ENCODE results near the gene KIF17. TPM values are rescaled to one million over a fixed set of nuclear protein-coding genes. Genes with fewer than 3 reads are reported as not detected.

KIF17 gene
- total and polyA plus RNA-seq, 2 of the 8 experiments (the other 6 are each of a cell fraction or from before 2014, with no cell fraction given): 6.9 to 10.4 TPM

DNA sequence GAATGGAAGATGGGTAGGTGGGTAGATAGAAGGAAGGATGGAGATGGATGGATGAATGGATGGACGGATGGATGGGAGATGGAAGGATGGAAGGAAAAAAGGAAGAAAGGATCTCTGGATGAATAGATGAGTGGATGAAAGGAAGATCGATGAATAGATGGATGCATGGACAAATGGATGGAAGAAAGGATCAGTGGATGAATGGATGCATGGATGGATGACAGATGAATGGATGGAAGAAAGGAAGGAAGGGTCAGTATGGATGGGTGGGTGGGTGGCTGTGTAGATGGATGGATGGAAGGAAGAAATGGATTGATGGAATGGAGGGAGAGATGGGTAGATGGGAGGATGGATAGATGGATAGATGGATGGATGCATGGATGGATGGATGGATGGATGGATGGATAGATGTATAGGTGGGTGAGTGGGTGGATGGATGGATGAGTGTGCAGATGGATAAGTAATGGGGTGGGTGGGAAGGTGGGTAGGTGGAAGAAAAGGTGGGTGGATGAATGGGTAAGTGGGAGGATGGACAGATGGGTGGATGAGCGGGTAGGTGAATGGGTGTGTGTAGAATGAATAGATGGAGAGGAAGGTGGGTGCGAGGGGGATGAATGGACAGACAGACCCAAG is 14.6 kb downstream of the KIF17 start (continued):
- TF ChIP-seq, protein P1, sequence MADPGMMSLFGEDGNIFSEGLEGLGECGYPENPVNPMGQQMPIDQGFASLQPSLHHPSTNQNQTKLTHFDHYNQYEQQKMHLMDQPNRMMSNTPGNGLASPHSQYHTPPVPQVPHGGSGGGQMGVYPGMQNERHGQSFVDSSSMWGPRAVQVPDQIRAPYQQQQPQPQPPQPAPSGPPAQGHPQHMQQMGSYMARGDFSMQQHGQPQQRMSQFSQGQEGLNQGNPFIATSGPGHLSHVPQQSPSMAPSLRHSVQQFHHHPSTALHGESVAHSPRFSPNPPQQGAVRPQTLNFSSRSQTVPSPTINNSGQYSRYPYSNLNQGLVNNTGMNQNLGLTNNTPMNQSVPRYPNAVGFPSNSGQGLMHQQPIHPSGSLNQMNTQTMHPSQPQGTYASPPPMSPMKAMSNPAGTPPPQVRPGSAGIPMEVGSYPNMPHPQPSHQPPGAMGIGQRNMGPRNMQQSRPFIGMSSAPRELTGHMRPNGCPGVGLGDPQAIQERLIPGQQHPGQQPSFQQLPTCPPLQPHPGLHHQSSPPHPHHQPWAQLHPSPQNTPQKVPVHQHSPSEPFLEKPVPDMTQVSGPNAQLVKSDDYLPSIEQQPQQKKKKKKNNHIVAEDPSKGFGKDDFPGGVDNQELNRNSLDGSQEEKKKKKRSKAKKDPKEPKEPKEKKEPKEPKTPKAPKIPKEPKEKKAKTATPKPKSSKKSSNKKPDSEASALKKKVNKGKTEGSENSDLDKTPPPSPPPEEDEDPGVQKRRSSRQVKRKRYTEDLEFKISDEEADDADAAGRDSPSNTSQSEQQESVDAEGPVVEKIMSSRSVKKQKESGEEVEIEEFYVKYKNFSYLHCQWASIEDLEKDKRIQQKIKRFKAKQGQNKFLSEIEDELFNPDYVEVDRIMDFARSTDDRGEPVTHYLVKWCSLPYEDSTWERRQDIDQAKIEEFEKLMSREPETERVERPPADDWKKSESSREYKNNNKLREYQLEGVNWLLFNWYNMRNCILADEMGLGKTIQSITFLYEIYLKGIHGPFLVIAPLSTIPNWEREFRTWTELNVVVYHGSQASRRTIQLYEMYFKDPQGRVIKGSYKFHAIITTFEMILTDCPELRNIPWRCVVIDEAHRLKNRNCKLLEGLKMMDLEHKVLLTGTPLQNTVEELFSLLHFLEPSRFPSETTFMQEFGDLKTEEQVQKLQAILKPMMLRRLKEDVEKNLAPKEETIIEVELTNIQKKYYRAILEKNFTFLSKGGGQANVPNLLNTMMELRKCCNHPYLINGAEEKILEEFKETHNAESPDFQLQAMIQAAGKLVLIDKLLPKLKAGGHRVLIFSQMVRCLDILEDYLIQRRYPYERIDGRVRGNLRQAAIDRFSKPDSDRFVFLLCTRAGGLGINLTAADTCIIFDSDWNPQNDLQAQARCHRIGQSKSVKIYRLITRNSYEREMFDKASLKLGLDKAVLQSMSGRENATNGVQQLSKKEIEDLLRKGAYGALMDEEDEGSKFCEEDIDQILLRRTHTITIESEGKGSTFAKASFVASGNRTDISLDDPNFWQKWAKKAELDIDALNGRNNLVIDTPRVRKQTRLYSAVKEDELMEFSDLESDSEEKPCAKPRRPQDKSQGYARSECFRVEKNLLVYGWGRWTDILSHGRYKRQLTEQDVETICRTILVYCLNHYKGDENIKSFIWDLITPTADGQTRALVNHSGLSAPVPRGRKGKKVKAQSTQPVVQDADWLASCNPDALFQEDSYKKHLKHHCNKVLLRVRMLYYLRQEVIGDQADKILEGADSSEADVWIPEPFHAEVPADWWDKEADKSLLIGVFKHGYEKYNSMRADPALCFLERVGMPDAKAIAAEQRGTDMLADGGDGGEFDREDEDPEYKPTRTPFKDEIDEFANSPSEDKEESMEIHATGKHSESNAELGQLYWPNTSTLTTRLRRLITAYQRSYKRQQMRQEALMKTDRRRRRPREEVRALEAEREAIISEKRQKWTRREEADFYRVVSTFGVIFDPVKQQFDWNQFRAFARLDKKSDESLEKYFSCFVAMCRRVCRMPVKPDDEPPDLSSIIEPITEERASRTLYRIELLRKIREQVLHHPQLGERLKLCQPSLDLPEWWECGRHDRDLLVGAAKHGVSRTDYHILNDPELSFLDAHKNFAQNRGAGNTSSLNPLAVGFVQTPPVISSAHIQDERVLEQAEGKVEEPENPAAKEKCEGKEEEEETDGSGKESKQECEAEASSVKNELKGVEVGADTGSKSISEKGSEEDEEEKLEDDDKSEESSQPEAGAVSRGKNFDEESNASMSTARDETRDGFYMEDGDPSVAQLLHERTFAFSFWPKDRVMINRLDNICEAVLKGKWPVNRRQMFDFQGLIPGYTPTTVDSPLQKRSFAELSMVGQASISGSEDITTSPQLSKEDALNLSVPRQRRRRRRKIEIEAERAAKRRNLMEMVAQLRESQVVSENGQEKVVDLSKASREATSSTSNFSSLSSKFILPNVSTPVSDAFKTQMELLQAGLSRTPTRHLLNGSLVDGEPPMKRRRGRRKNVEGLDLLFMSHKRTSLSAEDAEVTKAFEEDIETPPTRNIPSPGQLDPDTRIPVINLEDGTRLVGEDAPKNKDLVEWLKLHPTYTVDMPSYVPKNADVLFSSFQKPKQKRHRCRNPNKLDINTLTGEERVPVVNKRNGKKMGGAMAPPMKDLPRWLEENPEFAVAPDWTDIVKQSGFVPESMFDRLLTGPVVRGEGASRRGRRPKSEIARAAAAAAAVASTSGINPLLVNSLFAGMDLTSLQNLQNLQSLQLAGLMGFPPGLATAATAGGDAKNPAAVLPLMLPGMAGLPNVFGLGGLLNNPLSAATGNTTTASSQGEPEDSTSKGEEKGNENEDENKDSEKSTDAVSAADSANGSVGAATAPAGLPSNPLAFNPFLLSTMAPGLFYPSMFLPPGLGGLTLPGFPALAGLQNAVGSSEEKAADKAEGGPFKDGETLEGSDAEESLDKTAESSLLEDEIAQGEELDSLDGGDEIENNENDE (IDR thresholded peaks at IDR 0.05; ENCODE audit: insufficient replicate concordance, low read length): no peak
- TF ChIP-seq HDAC6 (IDR thresholded peaks at IDR 0.05; ENCODE audit: low read depth, low read length): no peak
- TF ChIP-seq EP300 (IDR thresholded peaks at IDR 0.05; ENCODE audit: borderline replicate concordance in 1 of 2, low read depth in 2 of 2, low read length in 2 of 2): no peak
- TF ChIP-seq CBX5 (IDR thresholded peaks at IDR 0.05; ENCODE audit: low read depth, low read length): no peak
- no peak for TF ChIP-seq TAF1 (IDR thresholded peaks at IDR 0.05; ENCODE audit: low read depth, low read length)
- no peak for TF ChIP-seq YY1 (IDR thresholded peaks at IDR 0.05; ENCODE audit: low read depth, low read length)
